IMR-90 (cell line): ENCODE results near the gene PLEKHA4. TPM values are rescaled to one million over a fixed set of nuclear protein-coding genes. Genes with fewer than 3 reads are reported as not detected.

ENCODE experiments used
- ATAC-seq: fragments of 200-7000 bp; cut with Tn5 transposase; 2 replicates; pipeline ENCODE4 v1.9.1; 2020; ENCODE audit warnings: low read depth, mild to moderate bottlenecking, moderate library complexity
- BruUV-seq: library from RNA; stranded (reverse); fragments of 400-500 nt; replicated peaks from 2 replicates; lab custom pipeline; 2021; lab: Mats Ljungman, UMichigan
- CTCF ChIA-PET: fragments of 300-600 bp; formaldehyde crosslinking; extraction: SDS; loops from one replicate; lab custom pipeline; 2021; ENCODE audit warnings: antibody characterized with exemption; lab: Yijun Ruan, JAX
- POLR2A ChIA-PET: fragments of 300-600 bp; sonication (Branson Sonifier 250); formaldehyde crosslinking; loops from one replicate; lab custom pipeline; 2022; ENCODE audit warnings: antibody characterized with exemption; ENCODE audit not compliant: unreplicated experiment; lab: Charles Lee
- DNase-seq: peaks from one replicate; pipeline ENCODE4 v3.0.0; 2013
- H2AFZ ChIP-seq: replicated peaks from 2 replicates; pipeline ENCODE3; 2013; ENCODE audit warnings: low read length, mild to moderate bottlenecking; ENCODE audit not compliant: poor library complexity
- H2AK5ac ChIP-seq: 2 replicates; pipeline ENCODE4 v1.6.1; 2013; ENCODE audit warnings: low read depth, low read length, inconsistent platforms
- H2AK9ac ChIP-seq: replicated peaks from 2 replicates; pipeline ENCODE3; 2013; ENCODE audit warnings: mild to moderate bottlenecking, low read depth, low read length, moderate library complexity; ENCODE audit not compliant: poor library complexity
- H2BK120ac ChIP-seq: 2 replicates; pipeline ENCODE4 v1.6.1; 2013; ENCODE audit warnings: low read depth, low read length, inconsistent platforms
- H2BK15ac ChIP-seq: 3 replicates; pipeline ENCODE4 v1.6.1; 2013; ENCODE audit warnings: low read depth, low read length, inconsistent platforms
- H2BK20ac ChIP-seq: 2 replicates; pipeline ENCODE4 v1.6.1; 2013; ENCODE audit warnings: low read depth, mild to moderate bottlenecking, inconsistent platforms, low read length, moderate library complexity
- H2BK5ac ChIP-seq: 2 replicates; pipeline ENCODE4 v1.6.1; 2013; ENCODE audit warnings: mild to moderate bottlenecking, low read depth, low read length, inconsistent platforms; ENCODE audit not compliant: poor library complexity, severe bottlenecking
- H3K14ac ChIP-seq: replicated peaks from 2 replicates; pipeline ENCODE4 v1.6.1; 2013; ENCODE audit warnings: low read depth, low read length, inconsistent platforms
- H3K18ac ChIP-seq: 2 replicates; pipeline ENCODE4 v1.6.1; 2013; ENCODE audit warnings: low read depth, low read length, control low read depth
- H3K23ac ChIP-seq: 2 replicates; pipeline ENCODE4 v1.6.1; 2013; ENCODE audit warnings: low read depth, low read length, inconsistent platforms
- H3K27ac ChIP-seq: 2 replicates; pipeline ENCODE4 v1.5.1; 2013; ENCODE audit warnings: mild to moderate bottlenecking, control low read depth, low read length; ENCODE audit not compliant: insufficient read depth
- H3K27me3 ChIP-seq: 2 replicates; pipeline ENCODE4 v1.6.1; 2013; ENCODE audit warnings: low read length; ENCODE audit not compliant: control insufficient read depth, insufficient read depth
- H3K36me3 ChIP-seq: 2 replicates; pipeline ENCODE4 v1.6.1; 2013; ENCODE audit warnings: low read length, mixed read lengths; ENCODE audit not compliant: control insufficient read depth, insufficient read depth
- H3K4ac ChIP-seq: 2 replicates; pipeline ENCODE4 v1.6.1; 2013; ENCODE audit warnings: low read depth, low read length, inconsistent platforms
- H3K4me1 ChIP-seq: 2 replicates; pipeline ENCODE4 v1.6.1; 2013; ENCODE audit warnings: low read length, mixed read lengths; ENCODE audit not compliant: control insufficient read depth, insufficient read depth
- H3K4me2 ChIP-seq: 2 replicates; pipeline ENCODE4 v1.6.1; 2013; ENCODE audit warnings: low read depth, mild to moderate bottlenecking, control low read depth, low read length, moderate library complexity
- H3K4me3 ChIP-seq: 2 replicates; pipeline ENCODE4 v1.5.1; 2013; ENCODE audit warnings: low read depth, mild to moderate bottlenecking, control low read depth, low read length, moderate library complexity; ENCODE audit not compliant: insufficient read depth
- H3K56ac ChIP-seq: 2 replicates; pipeline ENCODE4 v1.6.1; 2013; ENCODE audit warnings: low read length, inconsistent platforms; ENCODE audit not compliant: insufficient read depth; ENCODE audit errors: extremely low read depth
- H3K79me1 ChIP-seq, 2 experiments: 2 replicates each; pipeline ENCODE4 v1.6.1; 2013; ENCODE audit warnings: low read length in 2 of 2, inconsistent platforms in 1 of 2, low read depth in 1 of 2
- H3K9ac ChIP-seq: 2 replicates; pipeline ENCODE4 v1.6.1; 2013; ENCODE audit warnings: low read depth, low read length, control low read depth
- H3K9me1 ChIP-seq: 2 replicates; pipeline ENCODE4 v1.6.1; 2013; ENCODE audit warnings: low read length, inconsistent platforms; ENCODE audit not compliant: insufficient read depth
- H3K9me3 ChIP-seq: 2 replicates; pipeline ENCODE4 v1.6.1; 2013; ENCODE audit warnings: low read length; ENCODE audit not compliant: control insufficient read depth, insufficient read depth
- H4K20me1 ChIP-seq: 2 replicates; pipeline ENCODE4 v1.6.1; 2013; ENCODE audit warnings: low read length, inconsistent platforms; ENCODE audit not compliant: insufficient read depth
- H4K5ac ChIP-seq: 2 replicates; pipeline ENCODE4 v1.6.1; 2013; ENCODE audit warnings: mild to moderate bottlenecking, low read depth, low read length, control low read depth
- H4K8ac ChIP-seq, 2 experiments: 2 replicates each; pipeline ENCODE4 v1.6.1; 2013; ENCODE audit warnings: low read depth in 2 of 2, low read length in 2 of 2, control low read depth in 1 of 2, inconsistent platforms in 1 of 2
- H4K91ac ChIP-seq: 2 replicates; pipeline ENCODE4 v1.6.1; 2013; ENCODE audit warnings: low read depth, low read length, inconsistent platforms; ENCODE audit not compliant: insufficient read depth
- BHLHE40 ChIP-seq: fragments of 150-350 bp; IDR thresholded peaks from 2 replicates; pipeline ENCODE4 v1.6.1; 2016; ENCODE audit warnings: mild to moderate bottlenecking, low read depth, low read length
- CEBPB ChIP-seq: IDR thresholded peaks from 2 replicates; pipeline ENCODE4 v1.6.1; 2012; ENCODE audit warnings: low read depth, low read length, improper control_type of control experiment
- CTCF ChIP-seq: conservative IDR thresholded peaks from 2 replicates; pipeline ENCODE4 v1.5.1; 2012; ENCODE audit warnings: mild to moderate bottlenecking, low read depth, low read length, improper control_type of control experiment
- ELK1 ChIP-seq: fragments of 150-350 bp; IDR thresholded peaks from 2 replicates; pipeline ENCODE4 v1.6.1; 2016; ENCODE audit warnings: low read depth, mild to moderate bottlenecking, low read length, moderate library complexity, borderline replicate concordance
- FOS ChIP-seq: fragments of 150-350 bp; IDR thresholded peaks from 2 replicates; pipeline ENCODE4 v1.6.1; 2016; ENCODE audit warnings: low read depth, low read length
- MAFK ChIP-seq: IDR thresholded peaks from 2 replicates; pipeline ENCODE4 v1.6.1; 2012; ENCODE audit warnings: low read depth, low read length, improper control_type of control experiment
- MXI1 ChIP-seq: IDR thresholded peaks from 2 replicates; pipeline ENCODE4 v1.6.1; 2012; ENCODE audit warnings: low read depth, mild to moderate bottlenecking, low read length, moderate library complexity, borderline replicate concordance
- NFE2L2 ChIP-seq: fragments of 150-350 bp; IDR thresholded peaks from 2 replicates; pipeline ENCODE4 v1.6.1; 2016; ENCODE audit warnings: low read depth, mild to moderate bottlenecking, low read length
- POLR2A ChIP-seq: IDR thresholded peaks from 2 replicates; pipeline ENCODE4 v1.6.1; 2012; ENCODE audit warnings: mild to moderate bottlenecking, low read depth, low read length
- RAD21 ChIP-seq: IDR thresholded peaks from 2 replicates; pipeline ENCODE4 v1.6.1; 2012; ENCODE audit warnings: low read length, improper control_type of control experiment
- RCOR1 ChIP-seq: IDR thresholded peaks from 2 replicates; pipeline ENCODE4 v1.6.1; 2012; ENCODE audit warnings: mild to moderate bottlenecking, low read length, improper control_type of control experiment; ENCODE audit not compliant: insufficient replicate concordance
- RFX5 ChIP-seq: IDR thresholded peaks from 2 replicates; pipeline ENCODE4 v1.8.0; 2012; ENCODE audit warnings: low read depth, mild to moderate bottlenecking, low read length, moderate library complexity
- WGBS, 2 experiments: methylation state at CpG; one replicate each; pipeline versions ENCODE4 v1.1.5 to v1.1.7; 2013; ENCODE audit warnings: missing lambda C conversion rate in 2 of 2; ENCODE audit not compliant: insufficient read length in 1 of 2; ENCODE audit errors: extremely low coverage in 2 of 2; 5-methylcytosine and 5-hydroxymethylcytosine counted together
- dilution Hi-C: fragments of 300-500 bp; cut with HindIII; formaldehyde crosslinking; loops from one replicate; pipeline ENCODE4 v1.14.3; 2018; ENCODE audit warnings: low sequenced_read_pairs; ENCODE audit not compliant: unreplicated experiment
- in situ Hi-C: fragments of 300-500 bp; cut with MboI; formaldehyde crosslinking; loops from 3 replicates; pipeline ENCODE4 v1.14.3; 2019; ENCODE audit warnings: low sequenced_read_pairs, inconsistent platforms, mixed read lengths
- intact Hi-C: fragments of 100-400 bp; cut with micrococcal nuclease; formaldehyde crosslinking; loops from 2 replicates; pipeline ENCODE4 v1.10.0; 2022
- polyA plus RNA-seq, 3 experiments: library from polyadenylated mRNA; depleted of rRNA; stranded (reverse); fragments of >200 nt; gene quantifications; 2 replicates each; pipeline ENCODE4 v1.2.3, GENCODE V29; 2012; ENCODE audit warnings: low replicate concordance in 1 of 3
- total RNA-seq: library from RNA; depleted of rRNA; stranded (reverse); fragments of >200 nt; gene quantifications from 2 replicates; pipeline ENCODE4 v1.2.3, GENCODE V29; 2012
- TF ChIP-seq, protein P1 (sequence below): fragments of 150-350 bp; IDR thresholded peaks from 2 replicates; pipeline ENCODE4 v1.6.1; 2017; ENCODE audit warnings: mild to moderate bottlenecking, antibody characterized with exemption, low read length, low read depth

The PLEKHA4 gene
- total and polyA plus RNA-seq, 2 of the 4 experiments (the other 2 are of a cell fraction), result 4.5 to 14.4 TPM

- dilution Hi-C loops, result no loop called here
- no TSS peak for BruUV-seq
- WGBS, 2 experiments, result 4% methylated on average over 13 of the region's 34 CpGs; no CpG with 5 or more reads in 1 of the 2 experiments
- TF ChIP-seq RFX5 (no peak), MXI1 (peak; percentile 44; the same call in 1 of the 2 replicates), BHLHE40 (no peak), RAD21 (peak; percentile 44), RCOR1 (no peak), MAFK (no peak), NFE2L2 (no peak), CEBPB (peak; percentile 55), CTCF (peak; percentile 42), POLR2A (no peak), ELK1 (no peak), FOS (peak; percentile 23; the same call in 1 of the 2 replicates)
- TF ChIP-seq, protein P1, sequence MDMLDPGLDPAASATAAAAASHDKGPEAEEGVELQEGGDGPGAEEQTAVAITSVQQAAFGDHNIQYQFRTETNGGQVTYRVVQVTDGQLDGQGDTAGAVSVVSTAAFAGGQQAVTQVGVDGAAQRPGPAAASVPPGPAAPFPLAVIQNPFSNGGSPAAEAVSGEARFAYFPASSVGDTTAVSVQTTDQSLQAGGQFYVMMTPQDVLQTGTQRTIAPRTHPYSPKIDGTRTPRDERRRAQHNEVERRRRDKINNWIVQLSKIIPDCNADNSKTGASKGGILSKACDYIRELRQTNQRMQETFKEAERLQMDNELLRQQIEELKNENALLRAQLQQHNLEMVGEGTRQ, result peak; percentile 48; the same call in 1 of the 2 replicates
Observed at GRCh38 chr19:48899781-48900476, 31.5 kb upstream of the PLEKHA4 start, which contains the start of gene NUCB1. TSS of gene NUCB1 (plus strand) at chr19:48900312. CDS start at chr19:48900797, 485 bp downstream.

More at GRCh38 chr19:48899781-48900476, 31.5 kb upstream of the PLEKHA4 start, which contains the start of gene NUCB1:
- Histone ChIP-seq H4K20me1 (peaks cover 2% of the 10 kb centered on the region; the same call in 1 of the 2 replicates), H3K56ac (no peak within 1 kb of the TSS; the same call in 1 of the 2 replicates), H3K4me3 (peak within 1 kb of the TSS; percentile 79), H3K27me3 (0 out of 2 replicates have a peak, but pooled peaks cover 1% of the 10 kb centered on the region), H4K8ac (peak within 1 kb of the TSS; percentile 24 to 92), H3K14ac (peak within 1 kb of the TSS; percentile 80), H3K79me1 (peaks cover 16 to 43% of the 10 kb centered on the region in 2 experiments), H3K23ac (peak within 1 kb of the TSS; percentile 62; the same call in 1 of the 2 replicates), H2AK5ac (peak within 1 kb of the TSS; percentile 55; the same call in 1 of the 2 replicates), H2BK15ac (no peak within 1 kb of the TSS), H3K4me1 (peaks cover 2% of the 10 kb centered on the region; the same call in 1 of the 2 replicates), H3K9me1 (peaks cover 8% of the 10 kb centered on the region), H4K5ac (peak within 1 kb of the TSS; percentile 71), H2AFZ (peak within 1 kb of the TSS; percentile 91), H2BK120ac (peak within 1 kb of the TSS; percentile 42; the same call in 1 of the 2 replicates), H3K9ac (peak within 1 kb of the TSS; percentile 71), H4K91ac (peak within 1 kb of the TSS; percentile 43), H3K18ac (peak within 1 kb of the TSS; percentile 14; the same call in 1 of the 2 replicates), H3K27ac (peak within 1 kb of the TSS; percentile 56), H2BK20ac (no peak within 1 kb of the TSS), H3K4me2 (peak within 1 kb of the TSS; percentile 96), H3K4ac (peak within 1 kb of the TSS; percentile 85), H2BK5ac (peak within 1 kb of the TSS; percentile 42), H3K36me3 (peaks cover 10% of the 10 kb centered on the region), H3K9me3 (no peaks in the 10 kb centered on the region), H2AK9ac (peak within 1 kb of the TSS; percentile 94)
- intact Hi-C loops (loop anchor here (2.0 kb wide), 1 partner anchor 55 kb away; the partner anchor contains the start of gene BAX), in situ Hi-C loops (no loop called here)
- CTCF ChIA-PET, result interaction anchor here (0.6 to 1.0 kb wide), 2 partner anchors 50 to 118 kb away, joined by 3 to 4 read pairs; no protein-coding TSS in a partner anchor
- POLR2A ChIA-PET, result interaction anchor here (1.4 kb wide), 1 partner anchor 64 kb away, joined by 5 read pairs; no protein-coding TSS in a partner anchor
- peak; percentile 98 for ATAC-seq
- peak; percentile 97 for DNase-seq
